B cell (primary cell): ENCODE measurements around the gene EYS. TPM values are rescaled to one million over a fixed set of nuclear protein-coding genes. Genes with fewer than 3 reads are reported as not detected.

Source experiments
- ATAC-seq: fragments of 200-7000 bp; cut with Tn5 transposase; one replicate; pipeline ENCODE4 v1.10.0; 2021; ENCODE audit warnings: low read depth, mild to moderate bottlenecking, moderate number of reproducible peaks, moderate library complexity
- CTCF ChIA-PET: fragments of 350-600 bp; sonication (Branson Sonifier 250); formaldehyde crosslinking; loops from one replicate; lab custom pipeline; 2021; ENCODE audit warnings: antibody characterized with exemption, inconsistent platforms; lab: Charles Lee
- POLR2A ChIA-PET: fragments of 350-600 bp; sonication (Branson Sonifier 250); formaldehyde crosslinking; loops from one replicate; lab custom pipeline; 2021; ENCODE audit warnings: antibody characterized with exemption; lab: Charles Lee
- DNase-seq: peaks from one replicate; pipeline ENCODE4 v3.0.0; 2013
- H2AFZ ChIP-seq: 2 replicates; pipeline ENCODE4 v1.6.1; 2012; ENCODE audit warnings: mild to moderate bottlenecking, low read depth, low read length; ENCODE audit not compliant: insufficient read depth, poor library complexity, severe bottlenecking
- H3K27ac ChIP-seq, 2 donors: 1 replicate in 1 of 2; 2 replicates in 1 of 2; pipeline ENCODE4 v1.5.1; 2012 to 2013; ENCODE audit warnings: low read length in 2 of 2, mild to moderate bottlenecking in 2 of 2, moderate library complexity in 1 of 2
- H3K27me3 ChIP-seq, 4 experiments: fragments of 200-600 bp in 1 of 4; sonication (generic) in 1 of 4; replicated peaks in 1 of 4; 1 replicate in 2 of 4; 2 replicates in 2 of 4; pipeline versions ENCODE4 v1.6.1 to v1.7.0; 2013 to 2016; ENCODE audit warnings: low read length in 3 of 4, mild to moderate bottlenecking in 2 of 4, mixed read lengths in 1 of 4, moderate library complexity in 1 of 4; ENCODE audit not compliant: insufficient read depth in 4 of 4, control insufficient read depth in 3 of 4; ENCODE audit errors: control extremely low read depth in 1 of 4
- H3K36me3 ChIP-seq, 2 experiments: replicated peaks in 1 of 2; 1 replicate in 1 of 2; 2 replicates in 1 of 2; pipeline versions ENCODE4 v1.6.1 to v1.7.1; 2013; ENCODE audit warnings: low read length in 1 of 2; ENCODE audit not compliant: insufficient read depth in 2 of 2, control insufficient read depth in 1 of 2; ENCODE audit errors: control extremely low read depth in 1 of 2, extremely low read depth in 1 of 2
- H3K4me1 ChIP-seq, 2 donors: fragments of 200-600 bp in 1 of 2; sonication (generic) in 1 of 2; 1 replicate in 1 of 2; 2 replicates in 1 of 2; pipeline versions ENCODE4 v1.5.1 to v1.6.1; 2013 to 2017; ENCODE audit warnings: low read length in 2 of 2; ENCODE audit not compliant: control insufficient read depth in 2 of 2, insufficient read depth in 2 of 2
- H3K4me2 ChIP-seq: replicated peaks from 2 replicates; pipeline ENCODE3; 2012; ENCODE audit warnings: mild to moderate bottlenecking, low read depth, low read length; ENCODE audit not compliant: poor library complexity, severe bottlenecking
- H3K4me3 ChIP-seq, 5 experiments: fragments of 200-600 bp in 1 of 5; sonication (generic) in 1 of 5; 1 replicate in 3 of 5; 2 replicates in 2 of 5; pipeline versions ENCODE4 v1.5.1 to v1.7.0; 2011 to 2016; ENCODE audit warnings: low read length in 4 of 5, mild to moderate bottlenecking in 4 of 5, low read depth in 2 of 5, control low read depth in 1 of 5, moderate library complexity in 1 of 5; ENCODE audit not compliant: insufficient read depth in 1 of 5; ENCODE audit errors: control extremely low read depth in 1 of 5, extremely low read depth in 1 of 5
- H3K79me2 ChIP-seq: fragments of 200-600 bp; sonication (generic); one replicate; pipeline ENCODE4 v1.6.0; 2016; ENCODE audit warnings: low read length; ENCODE audit not compliant: control insufficient read depth, insufficient read depth
- H3K9ac ChIP-seq: fragments of 200-600 bp; sonication (generic); 2 replicates; pipeline ENCODE4 v1.6.1; 2017; ENCODE audit warnings: mild to moderate bottlenecking, low read length, moderate library complexity
- H3K9me3 ChIP-seq, 3 donors: one replicate each; pipeline versions ENCODE4 v1.6.1 to v1.7.1; 2013; ENCODE audit warnings: low read length in 2 of 3; ENCODE audit not compliant: control insufficient read depth in 2 of 3, insufficient read depth in 1 of 3; ENCODE audit errors: control extremely low read depth in 1 of 3
- H4K20me1 ChIP-seq: 2 replicates; pipeline ENCODE4 v1.6.0; 2012; ENCODE audit warnings: mild to moderate bottlenecking, low read length; ENCODE audit not compliant: insufficient read depth, control insufficient read depth, poor library complexity, severe bottlenecking
- H3K27ac Mint-ChIP-seq: one replicate; pipeline ENCODE4 v1.8.0; 2021; ENCODE audit warnings: mixed read lengths
- H3K27me3 Mint-ChIP-seq: one replicate; pipeline ENCODE4 v1.8.0; 2021; ENCODE audit warnings: mixed read lengths
- H3K4me1 Mint-ChIP-seq: one replicate; pipeline ENCODE4 v1.8.0; 2021; ENCODE audit warnings: mixed read lengths
- H3K4me3 Mint-ChIP-seq: one replicate; pipeline ENCODE4 v1.8.0; 2021; ENCODE audit warnings: mixed read lengths
- H3K9me3 Mint-ChIP-seq: one replicate; pipeline ENCODE4 v1.8.0; 2022; ENCODE audit warnings: mixed read lengths; ENCODE audit not compliant: insufficient read depth
- EZH2 ChIP-seq: IDR thresholded peaks from 2 replicates; pipeline ENCODE4 v1.6.1; 2012; ENCODE audit warnings: borderline replicate concordance, low read depth, mild to moderate bottlenecking, moderate library complexity, low read length; ENCODE audit not compliant: insufficient read depth, poor library complexity, severe bottlenecking
- WGBS: methylation state at CpG from one replicate; pipeline ENCODE4 v1.1.5; 2013; ENCODE audit warnings: missing lambda C conversion rate; ENCODE audit not compliant: insufficient coverage; 5-methylcytosine and 5-hydroxymethylcytosine counted together
- intact Hi-C: fragments of 100-400 bp; cut with micrococcal nuclease; formaldehyde crosslinking; loops from one replicate; pipeline ENCODE4 v1.10.0; 2022
- polyA plus RNA-seq: library from polyadenylated mRNA; depleted of rRNA; stranded (reverse); fragments of >200 nt; gene quantifications from 2 replicates; pipeline ENCODE4 v1.2.3, GENCODE V29; 2012
- total RNA-seq, 2 donors: library from RNA; stranded (reverse); fragments of 120-200 nt in 1 of 2; gene quantifications; 1 replicate in 1 of 2; 2 replicates in 1 of 2; pipeline versions ENCODE4 v1.2.3 to v1.2.4, GENCODE V29; 2013 to 2022
- TF ChIP-seq, protein P1 (sequence below): fragments of 200-600 bp; IDR thresholded peaks from one replicate; pipeline ENCODE4 v1.8.0; 2022; ENCODE audit warnings: antibody characterized with exemption, mild to moderate bottlenecking

The EYS gene
- total and polyA plus RNA-seq, 2 donors (not counting 1 experiment from before 2014, with no cell fraction given), result not detected

DNA sequence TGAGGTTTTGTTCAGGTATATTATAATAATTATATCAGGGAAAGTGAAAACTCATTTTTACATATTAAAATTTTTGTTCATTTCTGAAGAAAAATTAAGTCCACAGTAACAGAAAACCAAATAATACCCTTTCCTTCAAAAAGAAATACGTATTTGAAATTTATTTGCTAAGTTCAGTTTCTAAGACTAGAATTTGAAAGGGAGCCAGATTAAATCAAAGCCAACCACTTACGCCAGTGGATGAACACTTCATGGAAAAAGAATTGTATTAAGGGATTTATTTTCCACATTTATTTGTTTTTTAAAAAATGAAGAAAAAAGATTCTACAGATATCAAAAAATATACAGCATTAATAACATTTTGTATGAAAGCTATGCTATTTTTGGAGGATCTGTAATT is 654.4 kb downstream of the EYS start:
- no peak overlapping the region for H3K4me3 Mint-ChIP-seq
- no peak overlapping the region for H3K4me2 ChIP-seq
- ChIA-PET CTCF (no interaction called here), POLR2A (no interaction called here)
- no peaks in the 10 kb centered on the region for H3K9me3 ChIP-seq
- no peaks in the 10 kb centered on the region for H4K20me1 ChIP-seq
- WGBS, result no CpG with 5 or more reads among the region's 2 CpGs
- no peak overlapping the region for H3K27ac ChIP-seq
- H3K4me3 ChIP-seq, result no peak overlapping the region
- no peaks in the 10 kb centered on the region for H3K4me1 Mint-ChIP-seq
- TF ChIP-seq, protein P1, sequence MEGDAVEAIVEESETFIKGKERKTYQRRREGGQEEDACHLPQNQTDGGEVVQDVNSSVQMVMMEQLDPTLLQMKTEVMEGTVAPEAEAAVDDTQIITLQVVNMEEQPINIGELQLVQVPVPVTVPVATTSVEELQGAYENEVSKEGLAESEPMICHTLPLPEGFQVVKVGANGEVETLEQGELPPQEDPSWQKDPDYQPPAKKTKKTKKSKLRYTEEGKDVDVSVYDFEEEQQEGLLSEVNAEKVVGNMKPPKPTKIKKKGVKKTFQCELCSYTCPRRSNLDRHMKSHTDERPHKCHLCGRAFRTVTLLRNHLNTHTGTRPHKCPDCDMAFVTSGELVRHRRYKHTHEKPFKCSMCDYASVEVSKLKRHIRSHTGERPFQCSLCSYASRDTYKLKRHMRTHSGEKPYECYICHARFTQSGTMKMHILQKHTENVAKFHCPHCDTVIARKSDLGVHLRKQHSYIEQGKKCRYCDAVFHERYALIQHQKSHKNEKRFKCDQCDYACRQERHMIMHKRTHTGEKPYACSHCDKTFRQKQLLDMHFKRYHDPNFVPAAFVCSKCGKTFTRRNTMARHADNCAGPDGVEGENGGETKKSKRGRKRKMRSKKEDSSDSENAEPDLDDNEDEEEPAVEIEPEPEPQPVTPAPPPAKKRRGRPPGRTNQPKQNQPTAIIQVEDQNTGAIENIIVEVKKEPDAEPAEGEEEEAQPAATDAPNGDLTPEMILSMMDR, result no peak
- no peak for TF ChIP-seq EZH2
- no peaks in the 10 kb centered on the region for H3K9me3 Mint-ChIP-seq
- no peaks in the 10 kb centered on the region for H3K4me1 ChIP-seq
- no peak for ATAC-seq
- H3K27me3 Mint-ChIP-seq, result no peaks in the 10 kb centered on the region
- no peaks in the 10 kb centered on the region for H3K79me2 ChIP-seq
- no peak overlapping the region for H3K9ac ChIP-seq
- H3K36me3 ChIP-seq, result no peaks in the 10 kb centered on the region
- no peak overlapping the region for H2AFZ ChIP-seq
- H3K27me3 ChIP-seq, result no peaks in the 10 kb centered on the region
- no peak for DNase-seq
- intact Hi-C loops, result no loop called here
- no peak overlapping the region for H3K27ac Mint-ChIP-seq

DNA sequence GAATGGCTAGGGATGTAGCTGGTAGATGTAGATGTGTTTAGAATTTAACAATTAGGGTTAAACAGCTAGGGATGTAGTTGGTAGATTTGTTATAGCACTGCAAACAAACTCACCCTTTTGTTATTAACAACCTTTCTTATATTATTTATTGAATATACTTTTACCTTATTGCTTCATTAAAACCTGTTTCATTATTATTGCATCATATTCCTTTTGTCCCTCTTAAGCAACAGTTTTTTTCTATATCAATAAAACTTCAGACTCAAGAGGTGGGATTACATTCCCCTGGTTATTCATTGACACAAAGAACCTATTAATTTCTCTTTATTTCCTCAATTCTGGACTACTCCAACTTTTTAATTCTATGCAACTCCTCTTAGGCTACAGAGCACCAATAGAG is 661.2 kb downstream of the EYS start:
- Mint-ChIP-seq H3K4me3 (no peak overlapping the region), H3K9me3 (peaks cover 4% of the 10 kb centered on the region), H3K27me3 (no peaks in the 10 kb centered on the region), H3K4me1 (no peaks in the 10 kb centered on the region), H3K27ac (no peak overlapping the region)
- no peaks in the 10 kb centered on the region for H4K20me1 ChIP-seq
- H3K9me3 ChIP-seq, result peaks cover 0 to 2% (median 0%) of the 10 kb centered on the region in 3 donors
- ChIA-PET CTCF (no interaction called here), POLR2A (no interaction called here)
- no peaks in the 10 kb centered on the region for H3K79me2 ChIP-seq
- no peak for DNase-seq
- no peak overlapping the region for H3K27ac ChIP-seq
- no peaks in the 10 kb centered on the region for H3K27me3 ChIP-seq
- intact Hi-C loops, result no loop called here
- no peak overlapping the region for H3K4me2 ChIP-seq
- no peak for TF ChIP-seq EZH2
- TF ChIP-seq, protein P1, result no peak
- no peaks in the 10 kb centered on the region for H3K36me3 ChIP-seq
- no peak for ATAC-seq
- no peak overlapping the region for H3K4me3 ChIP-seq
- H2AFZ ChIP-seq, result no peak overlapping the region
- no peaks in the 10 kb centered on the region for H3K4me1 ChIP-seq
- H3K9ac ChIP-seq, result no peak overlapping the region
